ENCODE measurements around the gene DNMBP. TPM values are rescaled to one million over a fixed set of nuclear protein-coding genes. Genes with fewer than 3 reads are reported as not detected.

The DNMBP gene
- total and polyA plus RNA-seq, 8 donors: 8.5 to 44.6 (median 34.7) TPM

DNA sequence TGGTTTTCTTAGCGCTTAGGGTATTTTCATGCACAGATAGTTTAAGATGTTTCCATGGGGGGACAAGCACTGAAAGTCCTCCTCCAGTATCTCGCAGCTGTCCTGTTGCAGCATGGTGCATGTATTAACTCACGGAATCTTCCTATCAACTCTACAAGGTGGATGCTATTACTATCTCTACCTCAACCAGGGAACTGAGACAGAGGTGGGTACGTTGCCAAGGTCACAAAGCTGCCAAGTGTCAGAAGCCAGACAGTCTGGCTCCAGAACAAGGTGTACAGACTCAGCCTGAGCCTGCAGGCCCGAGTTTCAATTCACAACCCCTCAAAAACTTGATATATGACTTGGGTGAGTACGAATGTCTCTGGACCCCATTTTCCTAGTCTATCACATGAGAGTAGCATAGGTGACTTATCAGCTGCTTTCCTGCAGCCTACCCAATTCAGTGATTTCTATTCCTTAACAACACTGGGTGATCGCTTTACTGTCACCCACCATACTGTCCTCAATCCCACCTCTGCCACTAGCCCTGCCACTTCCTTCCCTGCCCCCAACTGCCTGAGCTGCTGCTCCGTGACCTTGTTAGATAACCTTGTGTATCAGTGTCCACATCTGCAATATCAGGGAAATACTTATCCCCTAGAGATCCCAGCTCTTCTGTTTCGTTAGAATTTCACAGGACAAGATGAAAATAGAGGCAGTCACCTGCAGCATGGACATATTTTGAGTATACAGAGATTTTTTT lies 135.2 kb downstream of the DNMBP start:
- H3K36me3 ChIP-seq: peaks cover 36 to 52% (median 50%) of the 10 kb centered on the region in 4 donors
- intact Hi-C loops (cut with DNase I; ENCODE audit: low total_unique reads): no loop called here
- TF ChIP-seq POLR2AphosphoS5 (IDR thresholded peaks at IDR 0.05): no peak
- no peak for TF ChIP-seq EP300 (IDR thresholded peaks at IDR 0.05)
- no peak for TF ChIP-seq CTCF (IDR thresholded peaks at IDR 0.05)
- TF ChIP-seq POLR2A (IDR thresholded peaks at IDR 0.05): no peak
- 69 to 78% (median 73%) methylated on average over 9 of the region's 9 CpGs for WGBS, 5 donors
- no peak overlapping the region for H3K4me3 ChIP-seq
- no peaks in the 10 kb centered on the region for H3K9me3 ChIP-seq
- peaks cover 0 to 11% (median 0%) of the 10 kb centered on the region in 4 donors for H3K4me1 ChIP-seq
- DNase-seq: peak in 1 of 2 donors; percentile 36
- peaks cover 0 to 5% (median 3%) of the 10 kb centered on the region in 3 donors for H3K27me3 ChIP-seq
- H3K27ac ChIP-seq: no peak overlapping the region

DNA sequence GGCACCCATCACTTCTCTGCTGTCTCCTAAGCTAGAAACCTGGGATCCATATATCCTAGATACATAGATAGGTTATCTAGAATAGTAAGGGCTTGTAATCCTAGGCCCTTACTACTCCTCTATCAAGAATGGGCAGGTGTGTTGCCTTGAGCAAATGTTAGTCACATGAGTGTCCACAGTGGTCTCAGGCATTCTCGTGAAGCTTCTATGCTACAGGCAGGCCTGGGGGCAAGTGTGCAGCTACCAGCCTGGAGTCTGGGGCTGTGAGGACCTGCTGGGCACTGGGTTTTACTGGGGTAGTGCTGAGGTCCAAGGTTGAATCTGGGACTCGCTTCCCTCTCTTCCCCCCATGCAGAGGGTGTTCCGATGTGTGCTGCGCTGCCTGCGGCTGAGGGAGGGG lies 135.9 kb downstream of the DNMBP start:
- no peak for DNase-seq
- TF ChIP-seq POLR2AphosphoS5 (IDR thresholded peaks at IDR 0.05): no peak
- no peaks in the 10 kb centered on the region for H3K9me3 ChIP-seq
- peaks cover 29 to 45% (median 43%) of the 10 kb centered on the region in 4 donors for H3K36me3 ChIP-seq
- peaks cover 0 to 11% (median 0%) of the 10 kb centered on the region in 4 donors for H3K4me1 ChIP-seq
- intact Hi-C loops (cut with DNase I; ENCODE audit: low total_unique reads): no loop called here
- 92 to 97% (median 93%) methylated on average over 5 of the region's 5 CpGs for WGBS, 5 donors
- H3K4me3 ChIP-seq: no peak overlapping the region
- no peak overlapping the region for H3K27ac ChIP-seq
- peaks cover 0 to 9% (median 8%) of the 10 kb centered on the region in 3 donors for H3K27me3 ChIP-seq

GRCh38 chr10:99872367-99873162 lies 137.2 kb downstream of the DNMBP start:
- 46 to 65% (median 51%) methylated on average over 5 of the region's 5 CpGs for WGBS, 5 donors

GRCh38 chr10:99870123-99870730 lies 139.5 kb downstream of the DNMBP start:
- H3K36me3 ChIP-seq: peaks cover 0 to 9% (median 7%) of the 10 kb centered on the region in 4 donors
- no peak overlapping the region for H3K4me3 ChIP-seq
- 60 to 81% (median 68%) methylated on average over 8 of the region's 8 CpGs for WGBS, 5 donors
- no peak for DNase-seq
- H3K27ac ChIP-seq: no peak overlapping the region
- intact Hi-C loops (cut with DNase I; ENCODE audit: low total_unique reads): no loop called here
- peaks cover 0 to 9% (median 8%) of the 10 kb centered on the region in 3 donors for H3K27me3 ChIP-seq
- peaks cover 0 to 11% (median 0%) of the 10 kb centered on the region in 4 donors for H3K4me1 ChIP-seq
- no peaks in the 10 kb centered on the region for H3K9me3 ChIP-seq
- TF ChIP-seq CTCF (IDR thresholded peaks at IDR 0.05) (no peak), EP300 (IDR thresholded peaks at IDR 0.05) (no peak), POLR2AphosphoS5 (IDR thresholded peaks at IDR 0.05) (no peak), POLR2A (IDR thresholded peaks at IDR 0.05) (no peak)

More at GRCh38 chr10:99872367-99873162, 137.2 kb downstream of the DNMBP start:
- Histone ChIP-seq H3K27ac (no peak overlapping the region), H3K4me3 (no peak overlapping the region), H3K4me1 (peaks cover 0 to 11% (median 0%) of the 10 kb centered on the region in 4 donors), H3K27me3 (peaks cover 0 to 9% (median 8%) of the 10 kb centered on the region in 3 donors), H3K36me3 (peaks cover 18 to 32% (median 31%) of the 10 kb centered on the region in 4 donors), H3K9me3 (no peaks in the 10 kb centered on the region)
- peak in 1 of 2 donors; percentile 24 for DNase-seq
- intact Hi-C loops (cut with DNase I; ENCODE audit: low total_unique reads): no loop called here
- TF ChIP-seq POLR2AphosphoS5 (IDR thresholded peaks at IDR 0.05) (no peak), POLR2A (IDR thresholded peaks at IDR 0.05) (no peak), CTCF (IDR thresholded peaks at IDR 0.05) (no peak), EP300 (IDR thresholded peaks at IDR 0.05) (no peak)

Data from stomach (tissue), 9 donors.